GM12892 (cell line): ENCODE measurements around the gene YEATS4.

Experiments used
- POLR2A ChIP-seq: IDR thresholded peaks from 2 replicates; pipeline ENCODE4 v1.6.1; 2011; ENCODE audit warnings: low read depth, low read length, control low read depth
- POLR2AphosphoS5 ChIP-seq: IDR thresholded peaks from 2 replicates; pipeline ENCODE4 v1.6.1; 2011; ENCODE audit warnings: low read depth, low read length, control low read depth
- TAF1 ChIP-seq: IDR thresholded peaks from 2 replicates; pipeline ENCODE4 v1.6.1; 2011; ENCODE audit warnings: low read depth, mild to moderate bottlenecking, control low read depth, low read length, borderline replicate concordance

DNA sequence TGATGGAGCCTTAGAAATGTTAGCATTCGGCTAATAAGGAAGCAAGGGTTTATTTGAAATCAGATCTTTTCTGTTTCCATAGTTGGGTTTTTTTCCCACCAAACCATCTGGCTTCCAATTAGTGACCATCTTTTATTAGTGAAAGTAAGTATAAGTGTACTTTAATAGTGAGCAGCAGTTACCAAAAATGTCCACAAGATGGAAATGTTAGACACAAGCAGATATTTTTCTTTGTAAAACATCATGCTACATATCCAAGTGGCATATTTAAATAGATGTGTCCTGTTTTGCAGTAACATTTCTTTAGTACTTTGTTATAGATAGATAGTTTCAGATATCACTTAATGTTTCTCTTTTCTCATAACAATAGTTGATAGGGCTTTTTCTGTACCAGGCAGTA, 28.8 kb downstream of the YEATS4 start:
- no peak for TF ChIP-seq POLR2A
- no peak for TF ChIP-seq POLR2AphosphoS5
- no peak for TF ChIP-seq TAF1
